Esophagus muscularis mucosa (tissue), 2 donors: Measurements from ENCODE around the gene BTD.

Source experiments
- POLR2A ChIP-seq: fragments of 450-650 bp; IDR thresholded peaks from one replicate; pipeline ENCODE4 v1.6.1; 2017; ENCODE audit warnings: antibody characterized with exemption, moderate library complexity, mild to moderate bottlenecking, low read depth
- POLR2AphosphoS5 ChIP-seq, 2 donors: sonication (generic); formaldehyde crosslinking; IDR thresholded peaks; one replicate each; pipeline ENCODE4 v1.6.1; 2017; ENCODE audit warnings: antibody characterized with exemption in 2 of 2

DNA sequence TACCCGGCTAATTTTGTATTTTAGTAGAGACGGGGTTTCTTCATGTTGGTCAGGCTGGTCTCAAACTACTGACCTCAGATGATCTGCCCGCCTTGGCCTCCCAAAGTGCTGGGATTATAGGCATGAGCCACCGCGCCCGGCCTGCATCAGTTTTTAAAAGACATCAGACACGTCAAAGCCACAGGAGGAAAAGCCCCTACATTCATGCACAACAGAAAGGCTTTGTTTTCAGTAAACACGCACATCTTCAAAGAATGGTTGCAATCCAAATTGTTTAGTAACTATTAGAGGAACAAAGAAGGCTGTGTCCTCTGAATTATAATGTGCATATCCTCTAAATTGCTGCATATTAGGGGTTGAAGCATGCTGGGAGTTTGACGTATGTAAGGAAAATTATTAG lies 53.3 kb downstream of the BTD start:
- TF ChIP-seq POLR2AphosphoS5 (IDR thresholded peaks at IDR 0.05) (no peak), POLR2A (no peak)
